ENCODE data around the gene PCDHGC5. TPM values are rescaled to one million over a fixed set of nuclear protein-coding genes. Genes with fewer than 3 reads are reported as not detected.
A peak's percentile ranks its signal among the peaks of the same experiment; 100 is the strongest.

Gene PCDHGC5
- total RNA-seq, 6 experiments from 2014 or later = 0.24 to 0.37 (median 0.32) TPM

DNA sequence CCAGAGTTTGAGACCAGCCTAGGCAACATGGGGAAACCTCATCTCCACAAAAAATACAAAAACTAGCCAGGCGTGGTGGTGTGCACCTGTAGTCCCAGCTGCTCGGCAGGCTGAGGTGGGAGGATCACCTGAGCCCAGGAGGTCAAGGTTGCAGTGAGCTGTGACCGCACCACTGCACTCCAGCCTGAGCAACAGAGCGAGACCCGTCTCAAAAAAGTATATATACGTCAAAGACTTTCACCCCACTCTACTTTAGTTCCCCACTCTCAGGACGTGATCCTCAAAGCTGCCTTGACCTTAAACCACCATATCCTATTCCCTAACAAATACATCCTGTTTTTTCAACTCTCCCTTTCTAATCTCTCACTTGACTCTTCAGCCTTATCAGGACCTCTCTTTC lies 41.0 kb downstream of the PCDHGC5 start:
- Histone ChIP-seq H3K36me3 (peaks cover 0 to 38% (median 17%) of the 10 kb centered on the region in 4 donors), H3K9me3 (no peaks in the 10 kb centered on the region), H3K4me1 (peaks cover 0 to 41% (median 15%) of the 10 kb centered on the region in 4 donors), H3K4me3 (no peak overlapping the region), H3K27me3 (no peaks in the 10 kb centered on the region), H3K27ac (peak overlapping the region in 1 of 3 donors; percentile 76)
- no peak for TF ChIP-seq POLR2A (IDR thresholded peaks at IDR 0.05)
- TF ChIP-seq, protein P1, sequence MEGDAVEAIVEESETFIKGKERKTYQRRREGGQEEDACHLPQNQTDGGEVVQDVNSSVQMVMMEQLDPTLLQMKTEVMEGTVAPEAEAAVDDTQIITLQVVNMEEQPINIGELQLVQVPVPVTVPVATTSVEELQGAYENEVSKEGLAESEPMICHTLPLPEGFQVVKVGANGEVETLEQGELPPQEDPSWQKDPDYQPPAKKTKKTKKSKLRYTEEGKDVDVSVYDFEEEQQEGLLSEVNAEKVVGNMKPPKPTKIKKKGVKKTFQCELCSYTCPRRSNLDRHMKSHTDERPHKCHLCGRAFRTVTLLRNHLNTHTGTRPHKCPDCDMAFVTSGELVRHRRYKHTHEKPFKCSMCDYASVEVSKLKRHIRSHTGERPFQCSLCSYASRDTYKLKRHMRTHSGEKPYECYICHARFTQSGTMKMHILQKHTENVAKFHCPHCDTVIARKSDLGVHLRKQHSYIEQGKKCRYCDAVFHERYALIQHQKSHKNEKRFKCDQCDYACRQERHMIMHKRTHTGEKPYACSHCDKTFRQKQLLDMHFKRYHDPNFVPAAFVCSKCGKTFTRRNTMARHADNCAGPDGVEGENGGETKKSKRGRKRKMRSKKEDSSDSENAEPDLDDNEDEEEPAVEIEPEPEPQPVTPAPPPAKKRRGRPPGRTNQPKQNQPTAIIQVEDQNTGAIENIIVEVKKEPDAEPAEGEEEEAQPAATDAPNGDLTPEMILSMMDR (IDR thresholded peaks at IDR 0.05) = no peak
- intact Hi-C loops (cut with DNase I) = loop anchor here in 1 of 2 donors (10.0 kb wide), 1 partner anchor 55 kb away; the partner anchor contains the start of gene PCDHGC3
- ATAC-seq (no peak), DNase-seq (no peak)
- 73% methylated on average over 2 of the region's 7 CpGs for WGBS (ENCODE audit: insufficient coverage, low coverage, low lambda C conversion rate, missing lambda C conversion rate)

DNA sequence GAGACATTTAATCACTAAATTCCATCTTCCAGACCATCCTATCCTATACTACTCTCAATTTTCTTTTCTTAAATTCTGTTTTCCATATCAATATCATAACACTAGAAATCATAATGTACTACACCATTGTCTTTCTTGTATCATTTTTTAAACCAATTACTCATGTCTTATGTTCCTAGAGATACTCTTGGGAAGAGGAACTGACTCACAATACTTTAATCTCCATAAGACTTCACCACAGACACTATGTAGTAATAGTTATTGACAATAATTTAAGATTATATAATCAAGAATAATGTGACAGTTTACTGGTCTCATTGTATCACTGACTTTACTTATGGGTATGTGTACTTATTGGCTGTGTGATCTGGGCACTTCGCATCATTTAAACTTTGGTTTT lies 43.8 kb downstream of the PCDHGC5 start:
- DNase-seq = no peak
- Histone ChIP-seq H3K4me3 (no peak overlapping the region), H3K4me1 (peaks cover 0 to 26% (median 6%) of the 10 kb centered on the region in 4 donors), H3K27ac (no peak overlapping the region), H3K9me3 (no peaks in the 10 kb centered on the region), H3K27me3 (no peaks in the 10 kb centered on the region), H3K36me3 (peaks cover 0 to 28% (median 17%) of the 10 kb centered on the region in 4 donors)
- no peak for TF ChIP-seq POLR2A (IDR thresholded peaks at IDR 0.05)
- TF ChIP-seq, protein P1 (IDR thresholded peaks at IDR 0.05) = no peak
- no peak for ATAC-seq
- 92% methylated on average over 1 of the region's 1 CpG for WGBS (ENCODE audit: insufficient coverage, low coverage, low lambda C conversion rate, missing lambda C conversion rate)
- intact Hi-C loops (cut with DNase I) = no loop called here

DNA sequence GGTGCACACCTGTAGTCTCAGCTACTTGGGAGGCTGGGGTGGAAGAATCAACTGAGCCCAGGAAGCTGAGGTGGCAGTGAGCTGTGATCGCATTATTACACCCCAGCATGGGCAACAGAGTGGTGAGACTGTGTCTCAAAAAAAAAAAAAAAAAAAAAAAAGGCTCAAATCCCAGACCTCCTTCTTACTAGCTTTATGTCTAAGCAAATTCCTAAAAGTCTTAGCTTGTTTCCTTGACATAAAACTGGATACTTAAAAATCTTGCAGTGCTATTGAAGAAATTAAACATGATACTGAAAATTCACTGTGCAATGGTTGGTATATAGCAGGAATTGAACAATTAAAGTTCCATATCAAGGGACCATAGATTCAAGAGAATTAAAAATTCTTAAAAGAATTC lies 45.0 kb downstream of the PCDHGC5 start:
- Histone ChIP-seq H3K4me1 (peaks cover 0 to 16% (median 3%) of the 10 kb centered on the region in 4 donors), H3K27ac (no peak overlapping the region), H3K4me3 (no peak overlapping the region), H3K36me3 (peaks cover 0 to 22% (median 14%) of the 10 kb centered on the region in 4 donors), H3K9me3 (no peaks in the 10 kb centered on the region), H3K27me3 (no peaks in the 10 kb centered on the region)
- DNase-seq (no peak), ATAC-seq (no peak)
- TF ChIP-seq, protein P1 (IDR thresholded peaks at IDR 0.05) = no peak
- TF ChIP-seq POLR2A (IDR thresholded peaks at IDR 0.05) = no peak
- intact Hi-C loops (cut with DNase I) = no loop called here
- WGBS (ENCODE audit: insufficient coverage, low coverage, low lambda C conversion rate, missing lambda C conversion rate) = no CpG with 5 or more reads among the region's 1 CpG

DNA sequence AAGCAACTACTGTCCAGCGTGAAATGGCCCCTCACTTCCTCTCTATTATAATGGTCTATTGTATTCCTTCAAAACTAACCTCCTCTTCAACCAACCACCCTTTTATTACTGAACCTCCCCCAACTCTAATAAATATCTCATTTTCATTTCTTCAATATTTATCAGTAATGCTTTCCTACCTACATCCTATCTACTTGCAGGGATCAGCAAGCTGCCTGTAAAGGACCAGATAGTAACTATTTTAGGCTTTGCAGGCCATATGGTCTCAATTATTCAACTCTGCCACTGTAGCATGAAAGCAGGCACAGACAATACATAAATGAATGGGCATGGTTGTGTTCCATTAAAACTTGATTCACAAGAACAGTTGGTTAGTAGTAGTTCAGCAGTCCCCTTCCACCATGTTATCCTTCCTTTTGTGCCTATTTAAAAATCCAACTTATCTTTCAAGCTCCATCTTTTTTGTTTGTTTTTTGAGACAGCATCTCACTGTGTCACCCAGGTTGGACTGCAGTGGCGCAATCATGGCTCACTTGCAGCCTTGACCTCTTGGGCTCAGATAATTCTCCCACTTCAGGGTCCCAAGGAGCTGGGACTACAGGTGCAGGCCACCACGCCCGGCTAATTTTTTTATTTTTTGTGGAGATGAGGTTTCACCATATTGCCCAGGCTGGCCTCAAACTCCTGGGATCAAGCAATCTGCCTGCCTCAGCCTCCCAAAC lies 45.8 kb downstream of the PCDHGC5 start:
- H3K4me1 ChIP-seq = peaks cover 0 to 9% (median 0%) of the 10 kb centered on the region in 4 donors
- DNase-seq (no peak), ATAC-seq (peak in 1 of 4 donors; percentile 29)
- H3K9me3 ChIP-seq = no peaks in the 10 kb centered on the region
- H3K27ac ChIP-seq = no peak overlapping the region
- intact Hi-C loops (cut with DNase I) = no loop called here
- TF ChIP-seq, protein P1 (IDR thresholded peaks at IDR 0.05) = no peak
- no peak for TF ChIP-seq POLR2A (IDR thresholded peaks at IDR 0.05)
- WGBS (ENCODE audit: insufficient coverage, low coverage, low lambda C conversion rate, missing lambda C conversion rate) = 93% methylated on average over 4 of the region's 4 CpGs
- no peak overlapping the region for H3K4me3 ChIP-seq
- no peaks in the 10 kb centered on the region for H3K27me3 ChIP-seq
- H3K36me3 ChIP-seq = peaks cover 0 to 22% (median 14%) of the 10 kb centered on the region in 4 donors

Other genes starting within 250 kb of the PCDHGC5 start
- under 1 TPM; 0.37 to 0.83 (median 0.63) TPM for gene PCDHB15, start 243.7 kb upstream of the PCDHGC5 start, total RNA-seq
- under 1 TPM in 1 of 6 experiments, not detected in 5; 0.31 TPM for gene SLC25A2, start 185.0 kb upstream of the PCDHGC5 start, total RNA-seq
- gene TAF7, start 168.3 kb upstream of the PCDHGC5 start, total RNA-seq = 10 to 100 TPM; 17.7 to 37.9 (median 22.3) TPM
- under 1 TPM in 5 of 6 experiments, not detected in 1; 0.04 to 0.18 (median 0.12) TPM for gene PCDHGA1, start 158.6 kb upstream of the PCDHGC5 start, total RNA-seq
- under 1 TPM; 0.49 to 0.88 (median 0.57) TPM for gene PCDHGA2, start 150.3 kb upstream of the PCDHGC5 start, total RNA-seq
- gene PCDHGA3, start 145.3 kb upstream of the PCDHGC5 start, total RNA-seq = 1 to 10 TPM in 2 of 6 experiments, under 1 TPM in 4; 0.51 to 1.8 (median 0.76) TPM
- gene PCDHGB1, start 139.0 kb upstream of the PCDHGC5 start, total RNA-seq = 1 to 10 TPM in 1 of 6 experiments, under 1 TPM in 5; 0.37 to 1.2 (median 0.52) TPM
- gene PCDHGA4, start 134.1 kb upstream of the PCDHGC5 start, total RNA-seq = 1 to 10 TPM in 2 of 6 experiments, under 1 TPM in 4; 0.39 to 1.8 (median 0.73) TPM
- 1 to 10 TPM in 5 of 6 experiments, under 1 TPM in 1; 0.51 to 2.8 (median 1.4) TPM for gene PCDHGB2, start 129.1 kb upstream of the PCDHGC5 start, total RNA-seq
- gene PCDHGA5, start 124.9 kb upstream of the PCDHGC5 start, total RNA-seq = 1 to 10 TPM in 1 of 6 experiments, under 1 TPM in 5; 0.32 to 1.2 (median 0.57) TPM
- 1 to 10 TPM in 3 of 6 experiments, under 1 TPM in 3; 0.56 to 1.8 (median 1.2) TPM for gene PCDHGB3, start 118.8 kb upstream of the PCDHGC5 start, total RNA-seq
- gene PCDHGA6, start 115.2 kb upstream of the PCDHGC5 start, total RNA-seq = 1 to 10 TPM in 3 of 6 experiments, under 1 TPM in 3; 0.56 to 1.3 (median 0.89) TPM
- under 1 TPM; 0.37 to 0.99 (median 0.76) TPM for gene PCDHGA7, start 106.3 kb upstream of the PCDHGC5 start, total RNA-seq
- 1 to 10 TPM; 1.6 to 5.5 (median 2.4) TPM for gene PCDHGB4, start 101.4 kb upstream of the PCDHGC5 start, total RNA-seq
- under 1 TPM; 0.27 to 0.88 (median 0.50) TPM for gene PCDHGA8, start 96.4 kb upstream of the PCDHGC5 start, total RNA-seq
- 1 to 10 TPM; 3.0 to 6.8 (median 4.0) TPM for gene PCDHGB5, start 91.1 kb upstream of the PCDHGC5 start, total RNA-seq
- 1 to 10 TPM; 1.0 to 2.5 (median 1.3) TPM for gene PCDHGA9, start 86.3 kb upstream of the PCDHGC5 start, total RNA-seq
- 1 to 10 TPM; 1.9 to 5.0 (median 2.9) TPM for gene PCDHGB6, start 81.1 kb upstream of the PCDHGC5 start, total RNA-seq
- gene PCDHGA10, start 76.1 kb upstream of the PCDHGC5 start, total RNA-seq = 1 to 10 TPM; 1.5 to 4.6 (median 2.8) TPM
- gene PCDHGB7, start 71.4 kb upstream of the PCDHGC5 start, total RNA-seq = 1 to 10 TPM; 1.2 to 3.7 (median 2.7) TPM
- 1 to 10 TPM in 3 of 6 experiments, under 1 TPM in 3; 0.81 to 1.7 (median 1.1) TPM for gene PCDHGA11, start 68.0 kb upstream of the PCDHGC5 start, total RNA-seq
- gene PCDHGA12, start 58.6 kb upstream of the PCDHGC5 start, total RNA-seq = 1 to 10 TPM in 4 of 6 experiments, under 1 TPM in 2; 0.73 to 1.6 (median 1.3) TPM
- 10 to 100 TPM in 1 of 6 experiments, 1 to 10 TPM in 5; 6.1 to 10.6 (median 7.6) TPM for gene PCDHGC3, start 13.1 kb upstream of the PCDHGC5 start, total RNA-seq
- gene PCDHGC4, start 4.1 kb upstream of the PCDHGC5 start, total RNA-seq = 10 to 100 TPM in 1 of 6 experiments, under 1 TPM in 5; 0.20 to 10.7 (median 0.34) TPM
- gene DIAPH1, start 129.9 kb downstream of the PCDHGC5 start, total RNA-seq = 100 to 1,000 TPM in 4 of 6 experiments, 10 to 100 TPM in 2; 93.7 to 114 (median 107) TPM
- 10 to 100 TPM; 18.2 to 26.5 (median 23.3) TPM for gene HDAC3, start 147.8 kb downstream of the PCDHGC5 start, total RNA-seq
- 1 to 10 TPM in 4 of 6 experiments, under 1 TPM in 2; 0.53 to 2.6 (median 1.2) TPM for gene RELL2, start 147.9 kb downstream of the PCDHGC5 start, total RNA-seq
- gene FCHSD1, start 162.3 kb downstream of the PCDHGC5 start, total RNA-seq = 1 to 10 TPM in 5 of 6 experiments, under 1 TPM in 1; 0.77 to 6.4 (median 3.3) TPM
- gene ARAP3, start 193.1 kb downstream of the PCDHGC5 start, total RNA-seq = 1 to 10 TPM; 1.4 to 6.0 (median 3.7) TPM

Measured in right lobe of liver (tissue), 6 donors.